GM23248 (cell line): ENCODE measurements around the gene SFRP2.

Experiments used
- EZH2 ChIP-seq: fragments of 200-600 bp; sonication (generic); IDR thresholded peaks from 2 replicates; pipeline ENCODE4 v1.6.1; 2018; ENCODE audit warnings: antibody characterized with exemption, mild to moderate bottlenecking; ENCODE audit not compliant: insufficient read depth, poor library complexity, severe bottlenecking
- EZH2phosphoT487 ChIP-seq: fragments of 200-600 bp; sonication (generic); IDR thresholded peaks from 2 replicates; pipeline ENCODE4 v1.6.1; 2018; ENCODE audit warnings: antibody characterized with exemption, moderate library complexity, mild to moderate bottlenecking, low read depth; ENCODE audit not compliant: insufficient read depth

DNA sequence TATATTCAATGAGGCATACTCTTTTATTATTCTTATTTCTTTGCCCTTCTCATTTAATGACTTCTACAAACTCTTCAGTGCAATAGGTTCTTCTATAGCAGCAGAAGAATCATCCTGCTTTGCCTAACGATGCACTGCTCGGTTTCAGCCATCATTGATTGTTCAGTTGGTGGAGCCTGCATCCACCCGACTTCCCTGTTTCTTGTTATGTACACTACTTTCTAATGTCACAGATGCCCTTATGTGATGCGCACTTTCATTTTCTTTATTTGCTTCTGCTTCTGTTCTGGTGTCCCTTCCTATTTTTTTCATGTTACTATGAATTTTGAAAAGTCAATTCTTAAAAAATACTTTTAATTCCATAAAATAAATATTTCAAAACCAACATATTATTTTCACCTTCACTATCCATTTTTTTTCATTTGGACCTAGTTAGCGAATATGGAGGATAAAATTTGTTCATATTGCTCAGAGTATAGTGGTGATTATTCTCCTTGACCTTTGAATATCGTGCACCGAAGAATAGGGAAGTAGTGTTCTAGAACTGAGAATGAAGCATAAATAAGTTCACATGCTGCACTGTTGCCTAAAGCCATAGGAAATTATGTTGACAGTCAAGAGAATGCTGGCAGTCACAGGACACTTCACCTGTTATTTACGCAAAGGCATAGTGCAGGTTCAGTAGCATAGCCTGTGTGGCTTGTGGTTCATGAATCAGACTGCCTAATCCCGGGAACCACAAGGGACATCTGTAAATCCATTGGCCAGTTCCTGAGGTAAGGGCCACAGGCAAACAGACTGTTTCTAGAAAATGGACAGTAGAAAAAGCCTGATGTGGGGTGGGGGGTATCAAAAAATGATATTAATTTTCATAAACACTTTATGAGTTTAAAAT, 21.3 kb upstream of the SFRP2 start:
- no peak for TF ChIP-seq EZH2
- TF ChIP-seq EZH2phosphoT487: no peak
